Adrenal gland (tissue), 12 donors: ENCODE data around the gene IL1RAP. TPM values are rescaled to one million over a fixed set of nuclear protein-coding genes. Genes with fewer than 3 reads are reported as not detected.

ENCODE experiments used
- DNase-seq, 7 donors: peaks; one replicate each; pipeline ENCODE4 v3.0.0-alpha.2; 2019 to 2020
- H3K27ac ChIP-seq, 5 donors: fragments of 200-600 bp; sonication (generic) in 4 of 5; 1 replicate in 3 of 5; 2 replicates in 2 of 5; pipeline versions ENCODE4 v1.5.1 to v1.8.0; 2016 to 2020; ENCODE audit warnings: mild to moderate bottlenecking in 1 of 5
- H3K27me3 ChIP-seq: fragments of 200-600 bp; 2 replicates; pipeline ENCODE4 v1.8.0; 2021
- H3K36me3 ChIP-seq, 2 donors: fragments of 200-600 bp; replicated peaks in 1 of 2; 1 replicate in 1 of 2; 2 replicates in 1 of 2; pipeline versions ENCODE4 v1.5.1 to v1.8.0; 2018 to 2022
- H3K4me1 ChIP-seq, 2 donors: fragments of 200-600 bp; replicated peaks in 1 of 2; 1 replicate in 1 of 2; 2 replicates in 1 of 2; pipeline versions ENCODE4 v1.5.1 to v1.8.0; 2018 to 2021
- H3K4me3 ChIP-seq, 4 donors: fragments of 200-600 bp; sonication (generic) in 3 of 4; one replicate each; pipeline ENCODE4 v1.5.1; 2016 to 2018
- H3K9me3 ChIP-seq, 3 donors: fragments of 200-600 bp; sonication (generic) in 1 of 3; replicated peaks in 1 of 3; 1 replicate in 2 of 3; 2 replicates in 1 of 3; pipeline versions ENCODE4 v1.5.1 to v1.8.0; 2016 to 2021
- POLR2A ChIP-seq, 2 donors: fragments of 450-650 bp; IDR thresholded peaks; one replicate each; pipeline ENCODE4 v1.6.1; 2017; ENCODE audit warnings: antibody characterized with exemption in 2 of 2, mild to moderate bottlenecking in 2 of 2, moderate library complexity in 1 of 2
- WGBS, 4 donors: extraction: QIAGEN DNeasy Blood & Tissue Kit in 2 of 4; methylation state at CpG; one replicate each; pipeline versions ENCODE4 v1.1.5 to v1.1.7; 2013 to 2017; 5-methylcytosine and 5-hydroxymethylcytosine counted together
- intact Hi-C, 2 donors: fragments of 100-400 bp; cut with DNase I; formaldehyde crosslinking; loops; one replicate each; pipeline versions ENCODE4 v1.14.1 to v1.15.0; 2022 to 2023
- polyA plus RNA-seq, 3 donors: library from polyadenylated mRNA; stranded (reverse); fragments of 200-250 nt in 2 of 3; fragments of 350-450 nt in 1 of 3; fragmentation: Illumina TruSeq in 1 of 3; extraction: RNeasy Lipid Tissue Mini Kit (QIAGEN cat#74804) in 1 of 3; gene quantifications; one replicate each; pipeline ENCODE4 v1.2.3, GENCODE V29; 2013 to 2014
- total RNA-seq, 9 donors: library from RNA; depleted of rRNA in 4 of 9; stranded (reverse); fragments of >200 nt in 4 of 9; fragments of 120-200 nt in 1 of 9; fragmentation: NEBNext Ultra II Directional in 1 of 9; extraction: Animal tissue kit (Norgen Biotek cat#: 25700) in 1 of 9; gene quantifications; one replicate each; pipeline versions ENCODE4 v1.1.0 to v1.2.4, GENCODE V29; 2013 to 2023
- TF ChIP-seq, protein P1 (sequence below), 6 experiments: fragments of 450-650 bp in 4 of 6; fragments of 200-600 bp in 2 of 6; sonication (generic) in 1 of 6; IDR thresholded peaks; 1 replicate in 5 of 6; 2 replicates in 1 of 6; pipeline versions ENCODE4 v1.5.1 to v1.8.0; 2016 to 2021; ENCODE audit warnings: antibody characterized with exemption in 6 of 6, mild to moderate bottlenecking in 2 of 6, moderate library complexity in 1 of 6
- donor health status: healthy with polysubstance abuse.
- donor health status: Bipolar disorder and iron deficiency.
- donor health status: DM: yes; HTN: yes; CAD: no.
- donor health status: DM: no; HTN: no; CAD: no.
- donor health status: DM: no; HTN: no; CAD: no.
- donor health status: DM: yes; HTN: yes; CAD: no.

The IL1RAP gene
- total and polyA plus RNA-seq, 12 donors = 0.97 to 17.1 (median 6.7) TPM

DNA sequence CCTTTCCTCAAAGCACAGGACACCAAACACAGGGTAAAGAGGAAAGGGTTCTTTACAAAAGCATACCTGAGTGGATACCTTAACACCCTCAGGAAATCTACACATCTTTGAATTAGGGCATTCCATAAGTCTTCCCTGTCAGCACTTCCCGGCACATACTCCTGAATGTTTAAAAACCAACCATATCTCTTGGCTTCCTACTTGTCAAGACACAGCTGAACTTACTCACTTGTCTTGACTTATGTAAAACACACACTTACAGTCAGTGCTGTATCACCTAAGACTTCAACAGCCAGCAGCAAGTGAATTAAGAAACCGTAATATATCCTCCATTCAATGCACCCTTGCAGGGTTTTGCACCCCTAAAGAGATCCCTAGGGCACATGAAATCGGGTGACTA is 17.5 kb downstream of the IL1RAP start:
- H3K4me1 ChIP-seq = peaks cover 4 to 21% of the 10 kb centered on the region in 2 donors
- TF ChIP-seq, protein P1, sequence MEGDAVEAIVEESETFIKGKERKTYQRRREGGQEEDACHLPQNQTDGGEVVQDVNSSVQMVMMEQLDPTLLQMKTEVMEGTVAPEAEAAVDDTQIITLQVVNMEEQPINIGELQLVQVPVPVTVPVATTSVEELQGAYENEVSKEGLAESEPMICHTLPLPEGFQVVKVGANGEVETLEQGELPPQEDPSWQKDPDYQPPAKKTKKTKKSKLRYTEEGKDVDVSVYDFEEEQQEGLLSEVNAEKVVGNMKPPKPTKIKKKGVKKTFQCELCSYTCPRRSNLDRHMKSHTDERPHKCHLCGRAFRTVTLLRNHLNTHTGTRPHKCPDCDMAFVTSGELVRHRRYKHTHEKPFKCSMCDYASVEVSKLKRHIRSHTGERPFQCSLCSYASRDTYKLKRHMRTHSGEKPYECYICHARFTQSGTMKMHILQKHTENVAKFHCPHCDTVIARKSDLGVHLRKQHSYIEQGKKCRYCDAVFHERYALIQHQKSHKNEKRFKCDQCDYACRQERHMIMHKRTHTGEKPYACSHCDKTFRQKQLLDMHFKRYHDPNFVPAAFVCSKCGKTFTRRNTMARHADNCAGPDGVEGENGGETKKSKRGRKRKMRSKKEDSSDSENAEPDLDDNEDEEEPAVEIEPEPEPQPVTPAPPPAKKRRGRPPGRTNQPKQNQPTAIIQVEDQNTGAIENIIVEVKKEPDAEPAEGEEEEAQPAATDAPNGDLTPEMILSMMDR (IDR thresholded peaks at IDR 0.05) = no peak
- no peak for TF ChIP-seq POLR2A (IDR thresholded peaks at IDR 0.05)
- H3K4me3 ChIP-seq = no peak overlapping the region
- no peaks in the 10 kb centered on the region for H3K27me3 ChIP-seq
- H3K9me3 ChIP-seq = no peaks in the 10 kb centered on the region
- no peaks in the 10 kb centered on the region for H3K36me3 ChIP-seq
- intact Hi-C loops = no loop called here
- H3K27ac ChIP-seq = no peak overlapping the region
- DNase-seq = no peak
- 80 to 94% (median 92%) methylated on average over 3 of the region's 3 CpGs for WGBS, 4 donors

- no peak overlapping the region for H3K4me3 ChIP-seq
- no peaks in the 10 kb centered on the region for H3K36me3 ChIP-seq
- H3K27ac ChIP-seq = peak overlapping the region in 3 of 5 donors; percentile 43 to 80 (median 50)
- intact Hi-C loops = no loop called here
- H3K4me1 ChIP-seq = peaks cover 4 to 21% of the 10 kb centered on the region in 2 donors
- 79 to 95% (median 81%) methylated on average over 7 of the region's 7 CpGs for WGBS, 4 donors
- no peaks in the 10 kb centered on the region for H3K9me3 ChIP-seq
- TF ChIP-seq POLR2A (IDR thresholded peaks at IDR 0.05) = no peak
- TF ChIP-seq, protein P1 (IDR thresholded peaks at IDR 0.05) = no peak
- peak in 2 of 7 donors; percentile 4 to 13 for DNase-seq
- H3K27me3 ChIP-seq = no peaks in the 10 kb centered on the region
Measured at GRCh38 chr3:190532731-190533203, 18.9 kb downstream of the IL1RAP start.

GRCh38 chr3:190533511-190534281 is 19.8 kb downstream of the IL1RAP start:
- intact Hi-C loops = no loop called here
- no peaks in the 10 kb centered on the region for H3K27me3 ChIP-seq
- peaks cover 4 to 21% of the 10 kb centered on the region in 2 donors for H3K4me1 ChIP-seq
- WGBS, 4 donors = 53 to 64% (median 59%) methylated on average over 12 to 13 of the region's 13 CpGs
- H3K36me3 ChIP-seq = no peaks in the 10 kb centered on the region
- no peak for TF ChIP-seq POLR2A (IDR thresholded peaks at IDR 0.05)
- TF ChIP-seq, protein P1 (IDR thresholded peaks at IDR 0.05) = no peak
- H3K9me3 ChIP-seq = no peaks in the 10 kb centered on the region
- no peak overlapping the region for H3K4me3 ChIP-seq
- peak; percentile 43 to 79 (median 67) for DNase-seq
- peak overlapping the region in 4 of 5 donors; percentile 28 to 80 (median 46) for H3K27ac ChIP-seq

GRCh38 chr3:190534386-190534785 is 20.5 kb downstream of the IL1RAP start:
- Histone ChIP-seq H3K27me3 (no peaks in the 10 kb centered on the region), H3K4me1 (peaks cover 4 to 21% of the 10 kb centered on the region in 2 donors), H3K36me3 (no peaks in the 10 kb centered on the region), H3K27ac (peak overlapping the region in 3 of 5 donors; percentile 11 to 80 (median 28)), H3K4me3 (no peak overlapping the region), H3K9me3 (no peaks in the 10 kb centered on the region)
- intact Hi-C loops = no loop called here
- DNase-seq = no peak
- 45 to 70% (median 57%) methylated on average over 4 of the region's 4 CpGs for WGBS, 4 donors
- no peak for TF ChIP-seq POLR2A (IDR thresholded peaks at IDR 0.05)
- TF ChIP-seq, protein P1 (IDR thresholded peaks at IDR 0.05) = no peak
